Left kidney (tissue), 8 donors: ENCODE measurements around the gene LGALSL. TPM values are rescaled to one million over a fixed set of nuclear protein-coding genes. Genes with fewer than 3 reads are reported as not detected.

Experiments used
- DNase-seq: peaks from one replicate; pipeline ENCODE4 v3.0.0-alpha.2; 2013
- long read RNA-seq, 8 donors: transcript quantifications; one replicate each; lab custom pipeline, GENCODE V29; 2026
- polyA plus RNA-seq: library from polyadenylated mRNA; unstranded; fragments of 120-200 nt; gene quantifications from one replicate; pipeline ENCODE4 v1.2.1, GENCODE V29; 2013; ENCODE audit not compliant: insufficient read length

Gene LGALSL
- 41.8 TPM for polyA plus RNA-seq
- long read RNA-seq, donor 1, transcript LGALSL-201 (5 exons, 3,926 nt): major isoform, 8 of 8 reads
- long read RNA-seq, donor 1, partial matches to known transcripts: 0 of 8 reads
- long read RNA-seq, donor 1, other reads (novel, unspliced or antisense): 0 of 8 reads
- long read RNA-seq, donor 2, transcript LGALSL-201 (5 exons, 3,926 nt): major isoform, 5 of 5 reads
- long read RNA-seq, donor 2, partial matches to known transcripts: 0 of 5 reads
- long read RNA-seq, donor 2, other reads (novel, unspliced or antisense): 0 of 5 reads
- long read RNA-seq, donor 3, transcript LGALSL-201 (5 exons, 3,926 nt): major isoform, 5 of 5 reads
- long read RNA-seq, donor 3, partial matches to known transcripts: 0 of 5 reads
- long read RNA-seq, donor 3, other reads (novel, unspliced or antisense): 0 of 5 reads
- long read RNA-seq, donor 4: 0 reads
- long read RNA-seq, donor 5, transcript LGALSL-201 (5 exons, 3,926 nt): major isoform, 15 of 16 reads
- long read RNA-seq, donor 5, partial matches to known transcripts: 0 of 16 reads
- long read RNA-seq, donor 5, other reads (novel, unspliced or antisense): 0 of 16 reads
- long read RNA-seq, donor 6, transcript LGALSL-201 (5 exons, 3,926 nt): major isoform, 14 of 14 reads
- long read RNA-seq, donor 6, partial matches to known transcripts: 0 of 14 reads
- long read RNA-seq, donor 6, other reads (novel, unspliced or antisense): 0 of 14 reads
- long read RNA-seq, donor 7, transcript LGALSL-201 (5 exons, 3,926 nt): major isoform, 17 of 18 reads
- long read RNA-seq, donor 7, partial matches to known transcripts: 0 of 18 reads
- long read RNA-seq, donor 7, other reads (novel, unspliced or antisense): 0 of 18 reads
- long read RNA-seq, donor 8, transcript LGALSL-201 (5 exons, 3,926 nt): major isoform, 6 of 6 reads
- long read RNA-seq, donor 8, partial matches to known transcripts: 0 of 6 reads
- long read RNA-seq, donor 8, other reads (novel, unspliced or antisense): 0 of 6 reads

DNA sequence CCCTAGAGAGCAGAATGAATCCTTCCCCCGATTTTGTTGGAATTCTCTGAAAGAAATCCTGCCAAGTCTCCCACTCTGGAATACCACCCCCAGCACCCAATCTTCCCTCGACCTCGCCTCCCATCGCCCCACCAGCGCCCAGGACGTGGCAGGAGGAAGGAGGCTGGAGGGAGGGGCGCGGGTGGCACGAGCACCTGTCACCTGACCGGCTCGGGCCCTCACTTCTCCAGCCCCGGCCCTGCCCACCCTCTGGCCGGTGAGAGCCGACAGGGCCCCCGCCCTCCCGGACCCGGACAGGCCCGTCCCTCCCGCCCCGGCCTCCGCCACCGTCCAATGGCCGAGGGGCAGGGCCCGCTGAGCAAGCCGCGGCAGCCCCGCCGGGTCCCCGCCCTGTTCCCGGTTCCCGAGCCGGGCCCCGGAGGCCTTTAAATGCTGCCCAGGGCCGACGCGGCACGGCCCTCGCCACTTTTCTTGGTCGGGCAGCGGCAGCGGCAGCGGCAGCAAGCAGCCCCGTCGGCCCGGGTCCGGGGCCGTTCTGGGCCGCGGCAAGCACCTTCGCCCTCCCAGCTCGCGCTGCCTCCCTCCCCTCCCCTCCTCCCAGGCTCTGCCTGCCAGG is at the start of gene LGALSL:
LGALSL (plus strand) TSS at position 393 of the 616 bp plus-strand sequence. CDS start 384 bp downstream, outside the sequence.
- DNase-seq: peak; percentile 69

DNA sequence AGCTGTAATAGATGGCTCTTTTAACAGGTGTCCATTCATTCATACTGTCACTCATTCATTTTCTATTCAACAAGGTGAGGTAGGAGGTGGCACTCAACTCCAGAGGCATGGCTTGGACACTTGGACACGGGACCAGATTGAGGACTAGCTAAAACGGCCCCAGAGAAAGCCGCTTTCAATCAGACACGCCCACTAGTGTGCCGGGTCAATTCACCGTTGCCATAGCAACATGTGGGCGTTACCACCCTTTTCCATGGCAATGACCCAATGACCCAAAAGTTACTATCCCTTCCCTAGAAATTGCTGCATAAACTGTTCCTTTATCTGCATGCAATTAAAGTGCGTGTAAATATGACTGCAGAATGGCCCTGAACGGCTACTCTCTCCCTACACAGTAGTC is 49.2 kb upstream of the LGALSL start:
- peak; percentile 35 for DNase-seq

DNA sequence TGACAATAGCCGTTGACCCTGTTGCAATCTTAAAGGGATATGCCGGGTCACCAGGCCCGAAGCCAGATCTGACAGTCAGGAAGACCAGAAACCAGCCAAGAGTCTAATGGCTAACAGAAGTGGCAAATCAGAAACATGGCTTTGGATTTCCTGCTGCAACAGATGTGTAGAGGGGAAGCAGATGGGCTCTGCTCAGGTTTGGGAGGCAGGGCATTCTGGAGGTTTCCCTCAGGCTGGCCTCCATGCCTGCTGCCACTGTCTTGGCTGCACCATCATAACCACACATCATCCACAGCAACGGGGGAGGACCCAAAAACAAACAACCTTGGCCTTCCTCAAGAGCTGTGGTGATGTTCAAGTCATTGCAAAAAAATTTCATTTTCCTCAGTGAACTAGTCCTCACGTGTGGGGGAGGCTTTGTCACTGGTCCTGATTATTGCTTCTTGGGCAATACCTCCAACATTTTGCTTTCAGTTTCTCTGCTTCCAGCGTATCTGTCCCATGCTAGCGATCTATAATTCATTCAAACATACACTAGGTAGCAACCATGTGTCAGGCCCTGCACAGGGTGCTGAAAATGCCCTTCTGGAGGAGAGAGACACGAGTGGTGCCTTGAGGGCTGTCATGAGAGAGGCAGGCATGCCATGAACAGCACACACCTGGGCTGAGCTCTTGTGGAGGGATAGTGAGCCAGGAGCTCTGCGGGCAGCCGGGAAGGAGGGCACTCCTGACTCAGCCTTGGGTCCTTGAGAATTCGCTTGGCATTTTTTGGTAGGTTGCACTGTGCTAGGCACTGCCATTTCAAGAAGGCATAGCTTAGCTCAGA is 48.2 kb upstream of the LGALSL start:
- no peak for DNase-seq

DNA sequence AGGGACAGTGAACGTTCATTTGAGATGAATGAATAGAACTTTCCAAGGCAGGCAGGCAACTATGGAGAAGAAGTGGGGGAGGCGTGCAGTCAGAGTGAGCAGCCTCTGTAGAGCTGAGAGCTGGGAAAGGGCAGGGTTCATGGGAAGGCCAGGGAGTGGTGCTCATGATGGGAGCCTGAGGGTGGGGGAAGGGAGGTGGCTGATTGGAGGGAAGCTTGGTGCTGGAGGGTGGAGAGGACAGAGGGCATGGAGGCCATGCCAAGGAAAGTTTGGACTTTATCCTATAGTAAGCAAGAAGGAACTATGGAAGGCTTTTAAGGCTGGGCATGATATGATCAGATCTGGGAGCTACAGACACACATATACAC is 47.6 kb upstream of the LGALSL start:
- no peak for DNase-seq

DNA sequence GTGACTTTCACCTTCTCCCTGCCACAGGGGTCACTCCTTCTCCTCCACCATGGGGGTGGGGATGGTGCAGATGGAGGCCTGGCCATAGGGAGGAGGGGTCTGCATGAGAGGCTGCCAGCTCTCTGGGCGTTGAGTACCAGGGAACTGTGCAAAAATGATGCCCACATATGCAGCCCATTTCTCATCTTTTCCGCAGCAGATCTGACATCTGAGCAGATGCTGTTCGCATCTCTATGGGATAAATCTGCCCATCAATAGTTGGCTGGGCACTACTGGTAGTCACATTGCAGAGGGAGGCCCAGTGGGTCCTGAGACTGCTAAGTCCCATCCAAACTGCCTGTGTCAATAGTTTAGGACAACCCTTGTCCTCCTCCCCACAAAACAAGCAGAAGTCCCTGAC is 45.9 kb upstream of the LGALSL start:
- no peak for DNase-seq

DNA sequence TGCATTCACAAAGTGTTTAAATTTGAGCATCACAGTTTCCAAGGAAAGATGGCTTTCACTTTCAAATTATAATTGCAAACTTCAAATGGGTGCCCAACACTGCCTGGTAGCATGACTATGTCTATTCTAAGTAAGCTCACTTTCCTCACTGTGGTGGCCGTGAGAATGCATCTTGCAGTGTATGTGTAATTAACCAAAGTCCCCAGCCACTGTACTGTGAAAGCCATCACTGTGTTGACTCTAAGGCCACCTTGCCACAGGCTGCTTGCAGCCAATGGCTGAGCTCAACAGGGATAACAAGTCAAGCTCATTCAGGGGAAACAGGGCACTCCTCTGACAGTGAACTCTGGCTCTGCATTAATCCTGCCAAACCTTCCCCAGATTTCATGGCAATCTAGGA is 43.3 kb upstream of the LGALSL start:
- no peak for DNase-seq

DNA sequence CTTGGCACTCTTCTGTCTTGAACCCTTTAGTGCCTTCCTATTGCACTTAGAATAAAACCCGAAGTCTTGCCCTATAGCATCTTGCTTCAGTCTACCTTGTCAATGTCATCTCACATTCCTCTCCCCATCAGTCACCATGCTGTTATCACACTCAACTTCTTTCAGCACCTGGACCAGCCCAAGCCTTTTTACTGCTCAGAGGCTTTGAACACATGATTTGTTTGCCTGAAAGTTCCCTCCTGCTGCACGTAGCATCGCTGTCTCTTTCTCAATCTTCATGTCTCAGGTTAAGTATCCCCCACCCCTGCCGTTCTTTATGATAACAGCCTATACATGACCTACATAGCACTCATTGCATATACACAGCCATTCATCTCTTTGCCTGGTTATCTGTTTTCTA is 41.3 kb upstream of the LGALSL start:
- no peak for DNase-seq

DNA sequence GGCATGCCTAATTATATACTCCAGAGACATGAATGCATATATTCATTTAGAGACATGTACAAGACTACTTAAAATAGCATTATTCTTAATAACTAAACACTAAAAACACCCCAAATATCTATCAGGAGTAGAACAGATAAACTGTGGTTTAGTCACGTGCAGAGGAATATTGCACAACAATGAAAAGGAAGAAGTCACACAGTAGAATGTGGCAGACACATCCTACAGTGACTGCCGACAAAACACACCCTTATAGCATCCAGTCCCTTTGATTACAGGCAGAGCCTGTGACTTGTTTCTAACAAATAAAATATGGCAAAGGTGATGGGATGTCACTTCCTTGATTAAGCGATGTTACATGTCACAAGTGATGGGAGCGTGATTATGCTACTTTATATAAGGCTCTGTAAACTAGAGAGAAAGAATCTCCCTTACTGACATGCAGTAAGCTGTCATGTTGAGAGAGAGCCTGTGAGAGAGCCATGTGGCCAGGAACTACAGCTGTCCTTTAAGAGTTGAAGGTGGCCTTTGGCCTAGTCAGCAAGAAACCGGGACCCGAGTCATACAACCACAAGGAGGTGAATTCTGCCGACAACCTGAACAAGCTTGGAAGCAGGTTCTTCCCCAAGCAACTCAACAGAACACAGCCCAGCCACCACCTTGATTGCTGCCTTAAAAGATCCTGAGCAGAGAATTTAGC is 39.1 kb upstream of the LGALSL start:
- no peak for DNase-seq

DNA sequence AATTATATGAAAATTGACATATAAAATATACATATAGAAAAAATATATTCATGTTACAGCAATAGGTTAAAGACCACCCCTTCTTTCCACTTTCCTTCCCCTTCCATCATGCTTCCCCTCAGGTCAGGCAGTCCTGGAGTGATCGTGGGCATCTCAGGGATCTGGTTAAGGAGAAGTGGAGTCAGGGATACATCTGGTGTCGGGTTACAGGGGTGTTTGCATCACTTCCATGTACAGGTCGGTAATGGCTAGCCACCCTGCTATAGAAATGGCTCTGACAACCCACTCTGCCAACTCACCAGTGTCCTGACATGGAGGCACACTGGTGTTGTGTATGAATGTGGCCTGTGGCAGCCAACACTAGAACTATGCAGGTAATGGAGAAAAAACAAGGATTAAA is 36.3 kb upstream of the LGALSL start:
- DNase-seq: no peak

DNA sequence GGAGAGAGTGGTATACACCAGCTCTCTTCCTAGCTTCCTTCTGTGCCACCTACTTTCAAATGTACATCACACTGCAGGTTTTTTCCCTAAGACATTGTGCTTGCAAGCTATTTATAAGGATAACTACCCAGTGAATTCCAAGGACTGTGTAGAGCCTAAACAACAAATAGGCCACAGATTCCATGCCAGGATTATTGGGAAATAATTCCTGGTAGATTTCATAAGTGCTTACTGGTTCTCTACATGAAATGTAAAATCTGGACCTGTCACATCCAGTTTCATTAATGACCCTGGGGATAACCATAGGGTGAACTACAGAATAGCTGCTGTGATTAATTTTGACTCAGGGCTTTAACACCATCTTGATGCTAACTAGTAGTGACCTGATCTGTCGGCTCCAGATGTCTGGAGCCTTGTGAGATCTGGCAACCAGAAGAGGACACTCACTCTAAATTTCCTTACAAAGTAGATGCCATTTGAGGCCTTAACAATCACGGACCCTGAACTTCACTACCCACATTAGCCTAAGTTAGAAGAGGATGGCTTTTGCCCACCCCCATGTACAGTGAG is 34.3 kb upstream of the LGALSL start:
- DNase-seq: no peak

DNA sequence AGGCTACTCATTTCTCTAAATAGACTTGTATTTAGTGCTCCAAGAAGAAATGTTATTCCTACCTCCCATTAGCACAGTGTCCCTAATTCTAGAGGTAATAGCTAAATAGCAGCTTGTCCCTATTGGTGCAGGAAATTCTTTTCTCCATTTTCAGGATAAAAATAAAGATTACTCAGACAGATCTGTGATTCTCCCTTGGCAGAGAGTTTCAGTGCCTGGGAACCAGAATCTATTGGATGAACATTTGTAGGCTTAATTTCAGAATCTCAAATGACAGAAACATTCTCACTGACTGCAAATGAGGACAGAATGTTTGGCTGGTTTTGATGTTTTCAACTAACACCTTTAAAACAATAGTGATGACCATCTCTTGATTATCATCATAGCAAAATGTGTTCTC is 33.3 kb upstream of the LGALSL start:
- no peak for DNase-seq

DNA sequence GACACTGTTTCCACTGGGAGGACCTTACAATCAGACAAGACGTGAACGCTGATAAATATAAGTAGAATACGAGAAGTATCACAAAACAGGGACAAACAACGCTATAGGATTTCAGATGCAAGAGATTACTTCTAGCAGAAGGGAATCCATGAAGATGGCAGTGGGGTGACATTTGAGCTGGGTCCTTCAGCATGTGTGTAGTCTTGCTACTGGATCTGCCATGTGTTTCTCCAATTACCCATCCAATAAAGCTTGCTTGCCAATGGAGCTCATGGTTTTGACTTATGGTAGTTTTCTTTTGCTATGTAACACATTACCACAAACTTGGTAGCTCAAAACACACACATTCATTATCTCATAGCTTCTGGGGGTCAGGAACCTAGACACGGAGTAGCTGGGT is 32.8 kb upstream of the LGALSL start:
- DNase-seq: no peak

DNA sequence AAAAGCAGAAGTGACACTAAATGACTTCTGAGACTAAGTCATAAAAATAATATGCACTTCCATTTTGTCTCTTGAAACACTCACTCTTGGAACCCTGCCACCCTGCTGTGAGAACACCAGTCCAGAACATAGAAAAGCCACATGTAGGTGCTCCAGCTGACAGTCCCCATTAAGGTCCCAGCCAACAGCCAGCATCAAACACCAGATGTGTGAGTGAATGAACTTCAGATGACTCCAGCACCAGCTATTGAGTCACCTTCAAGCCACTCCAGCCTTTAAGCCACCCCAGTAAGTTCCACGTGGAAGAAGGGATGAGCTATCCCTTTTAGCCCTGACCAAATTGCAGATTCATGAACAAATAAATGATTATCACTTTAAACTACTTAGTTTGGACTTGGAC is 31.5 kb upstream of the LGALSL start:
- DNase-seq: no peak

DNA sequence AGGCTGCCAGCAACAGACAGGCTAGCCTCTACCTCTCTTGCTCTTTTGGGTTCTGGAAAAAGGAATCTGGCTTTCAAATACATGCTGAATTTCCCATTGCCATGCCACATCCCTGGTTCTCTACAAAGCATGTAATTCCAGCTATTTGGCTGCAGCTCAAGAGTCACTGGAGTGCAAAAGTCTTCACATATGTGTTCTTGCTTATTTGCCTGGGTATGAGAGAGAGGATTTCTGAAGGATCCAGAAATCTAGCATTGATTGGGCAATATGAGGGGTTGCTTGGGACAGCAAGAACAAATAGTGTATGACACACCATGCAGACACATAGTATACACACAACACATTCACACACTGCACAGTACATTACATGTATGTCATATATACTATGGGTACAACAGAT is 30.7 kb upstream of the LGALSL start:
- no peak for DNase-seq

DNA sequence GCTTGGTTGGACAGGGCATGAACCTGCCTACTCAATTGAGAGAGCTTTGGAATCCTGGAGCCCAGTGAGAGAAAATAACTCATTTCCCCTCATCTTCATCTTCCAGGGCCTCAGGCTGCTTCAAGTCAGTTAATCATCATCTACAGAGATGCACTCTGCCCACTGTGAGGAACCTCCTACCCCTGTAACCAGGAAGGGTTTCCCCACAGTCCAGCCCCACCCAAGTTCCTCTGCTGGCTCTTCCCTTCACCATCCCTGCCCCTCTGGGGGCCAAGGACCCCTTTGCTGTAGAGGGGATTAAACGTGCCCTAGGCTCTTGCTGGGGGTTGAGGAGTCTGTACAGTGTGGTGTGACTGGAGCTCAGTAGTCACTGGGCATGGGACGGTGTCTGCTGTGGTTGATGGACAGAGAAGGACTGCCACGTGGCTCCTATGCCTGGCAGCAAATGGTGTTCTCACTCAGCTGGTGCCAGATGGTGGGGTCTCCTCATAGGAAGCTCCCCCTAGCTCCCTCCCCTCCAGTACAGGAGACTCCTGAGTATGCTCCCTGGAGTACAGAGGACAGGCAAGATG is 29.5 kb upstream of the LGALSL start:
- no peak for DNase-seq

DNA sequence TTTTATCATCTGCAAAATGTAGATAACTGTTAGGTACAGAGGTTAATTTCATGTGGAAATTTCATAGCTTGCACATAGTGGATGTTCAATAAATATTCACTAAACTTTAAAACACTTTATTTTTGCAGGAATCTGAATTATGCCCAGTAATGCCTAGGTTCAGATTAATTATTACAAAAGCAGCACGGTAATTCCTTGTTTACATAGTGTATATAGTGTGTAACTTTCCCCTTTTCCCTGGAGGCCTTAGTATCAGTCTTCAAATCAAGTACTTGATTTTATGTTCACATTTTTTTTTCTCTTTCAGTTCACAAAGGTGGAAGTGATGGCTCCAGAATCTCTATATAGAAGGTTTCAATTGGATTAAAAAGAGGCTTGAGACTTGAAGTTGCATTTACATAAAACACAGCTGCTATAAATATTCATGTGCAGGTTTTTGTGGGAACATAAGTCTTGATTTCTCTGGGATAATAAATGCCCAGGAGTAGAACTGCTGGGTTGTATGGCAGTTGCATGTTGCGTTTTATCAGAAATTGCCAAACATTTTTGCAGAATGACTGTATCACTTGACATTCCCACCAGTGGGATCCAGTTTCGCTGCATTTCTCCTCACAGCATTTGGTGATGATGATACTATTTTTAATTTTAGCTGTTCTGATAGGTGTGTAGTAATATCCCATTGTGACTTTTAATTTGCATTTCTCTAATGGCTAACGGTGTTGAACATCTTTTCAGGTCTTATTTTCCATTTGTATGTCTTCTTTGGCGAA is 27.6 kb upstream of the LGALSL start:
- DNase-seq: no peak

DNA sequence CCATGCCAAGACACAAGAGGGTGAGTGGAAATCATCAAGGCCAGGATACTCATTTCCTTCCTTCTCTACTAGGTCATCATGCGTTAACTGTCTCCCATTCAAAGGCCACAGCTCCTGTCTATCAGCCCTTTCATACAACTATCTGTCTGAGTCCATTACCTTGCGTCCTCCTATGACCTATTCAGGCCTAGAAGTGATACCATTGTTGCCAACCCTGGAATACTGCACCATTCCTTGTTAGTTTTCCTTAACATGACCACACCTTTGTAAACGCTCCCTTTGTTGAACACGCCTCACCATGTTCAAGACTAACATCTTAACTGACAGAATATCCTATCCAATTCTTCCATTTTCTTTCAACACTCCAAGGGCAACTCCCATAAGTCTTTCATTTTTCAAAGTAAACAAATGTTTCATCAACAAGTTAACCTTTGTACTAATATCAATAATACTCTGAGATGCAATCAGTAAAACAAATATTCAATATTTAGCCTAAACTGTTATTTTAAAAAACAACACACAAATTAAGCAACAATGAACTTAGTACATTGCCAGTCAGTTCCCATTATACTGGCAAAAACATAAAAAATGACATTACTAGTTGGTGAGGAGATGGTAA is 19.8 kb upstream of the LGALSL start:
- DNase-seq: no peak

DNA sequence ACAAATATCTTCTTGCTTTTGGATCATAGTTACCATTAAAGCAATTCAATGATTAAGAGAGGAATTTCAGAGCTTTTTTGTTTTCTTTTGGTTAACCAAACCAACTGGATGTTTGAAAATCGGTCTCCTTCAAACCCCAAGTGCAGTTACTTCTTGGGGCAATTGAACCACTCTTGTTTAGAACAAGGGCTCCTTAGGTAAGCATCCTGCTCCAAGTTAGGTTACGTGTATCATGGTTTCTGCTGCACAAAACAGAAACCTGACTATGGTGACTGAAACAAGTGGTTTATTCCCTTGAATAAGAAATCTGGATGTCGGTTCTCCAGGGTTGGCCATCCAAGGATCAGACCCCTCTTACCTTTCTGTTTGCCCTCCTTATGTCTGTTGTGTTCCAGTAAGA is 16.1 kb upstream of the LGALSL start:
- no peak for DNase-seq

DNA sequence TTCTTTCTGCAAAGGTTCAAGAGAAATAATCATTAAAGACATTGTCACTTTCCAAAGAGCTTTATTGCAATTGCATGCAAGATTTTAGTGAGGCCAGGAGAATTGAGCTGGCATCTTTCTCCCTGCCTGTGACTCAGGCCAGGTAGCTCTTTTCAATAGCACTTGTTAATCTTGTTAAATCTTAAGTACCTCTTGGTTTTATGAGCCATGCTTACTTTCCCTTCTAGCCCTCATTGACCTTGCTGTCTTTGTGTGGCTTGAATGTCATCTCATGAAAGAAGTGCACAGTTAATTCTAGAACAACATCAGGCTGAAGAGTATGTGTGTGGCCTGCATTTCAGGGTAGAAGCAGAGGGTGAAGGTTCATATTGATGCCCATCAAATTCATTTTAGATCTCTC is 14.8 kb upstream of the LGALSL start:
- DNase-seq: no peak
